ENCODE data around the gene YIPF2. TPM values are rescaled to one million over a fixed set of nuclear protein-coding genes. Genes with fewer than 3 reads are reported as not detected.

YIPF2 gene
- total and polyA plus RNA-seq, 2 donors, result 28.8 to 40.2 TPM

DNA sequence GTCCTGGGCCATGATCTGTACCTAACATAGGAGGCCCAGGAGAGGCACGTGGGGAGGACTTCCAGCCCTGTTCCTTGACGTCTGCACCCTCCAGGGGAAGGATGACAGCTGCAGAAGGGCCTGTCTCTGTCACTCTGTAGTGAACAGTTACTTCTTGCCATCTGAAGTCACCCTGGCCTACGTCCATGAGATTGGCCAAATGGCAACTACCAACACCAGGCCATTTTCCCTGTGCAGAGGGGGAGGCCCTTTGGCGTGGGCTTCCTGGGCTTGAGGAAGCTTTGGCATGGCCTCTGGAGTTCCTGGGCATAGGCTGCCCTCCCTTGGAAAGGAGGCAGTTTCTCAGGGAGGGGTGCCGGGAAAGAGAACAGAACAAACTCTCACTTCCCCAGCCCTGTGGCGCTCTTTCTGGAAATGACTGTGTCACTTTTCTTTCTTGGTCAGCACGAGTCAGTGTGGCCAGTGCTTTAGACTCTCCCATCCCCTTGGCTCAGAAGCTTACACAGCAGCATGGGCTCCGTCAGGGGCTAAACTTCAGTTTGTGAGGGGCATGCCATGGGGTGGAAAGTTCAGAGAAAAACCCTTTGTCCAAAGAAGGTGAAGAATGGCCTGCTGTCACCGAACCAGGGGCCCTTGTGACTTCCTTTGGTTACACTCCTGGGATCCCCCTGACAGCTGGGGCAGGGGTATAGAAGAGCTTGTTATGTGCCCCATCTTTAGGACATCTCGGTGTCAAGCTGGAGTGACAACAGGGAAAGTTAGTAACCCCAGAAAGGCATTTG is 51.8 kb downstream of the YIPF2 start:
- no peak overlapping the region for H3K27ac ChIP-seq (ENCODE audit: low read depth in 1 of 2, low read length in 1 of 2)
- H3K4me1 ChIP-seq (ENCODE audit: control insufficient read depth in 2 of 2, insufficient read depth in 2 of 2, low read length in 2 of 2), result peaks cover 5 to 32% of the 10 kb centered on the region in 2 donors
- peaks cover 0 to 4% of the 10 kb centered on the region in 2 donors for H3K36me3 ChIP-seq (ENCODE audit: control insufficient read depth in 2 of 2, insufficient read depth in 2 of 2, low read length in 1 of 2)
- no peak overlapping the region for H3K4me3 ChIP-seq (ENCODE audit: low read length in 2 of 2)
- 88% methylated on average over 10 of the region's 10 CpGs for WGBS
- no peak for DNase-seq (ENCODE audit: low read depth in 6 of 9, low spot score in 9 of 9)
- no peaks in the 10 kb centered on the region for H3K9me3 ChIP-seq (ENCODE audit: control insufficient read depth in 2 of 2, insufficient read depth in 1 of 2, low read length in 1 of 2)
- peaks cover 0 to 3% of the 10 kb centered on the region in 2 donors for H3K27me3 ChIP-seq (ENCODE audit: control insufficient read depth in 2 of 2, insufficient read depth in 1 of 2, low read length in 1 of 2)

GRCh38 chr19:10874024-10874423 is 54.4 kb downstream of the YIPF2 start:
- no peak overlapping the region for H3K4me3 ChIP-seq (ENCODE audit: low read length in 2 of 2)
- 100% methylated on average over 1 of the region's 1 CpG for WGBS

GRCh38 chr19:10872546-10873107 is 55.8 kb downstream of the YIPF2 start:
- H3K9me3 ChIP-seq (ENCODE audit: control insufficient read depth in 2 of 2, insufficient read depth in 1 of 2, low read length in 1 of 2), result no peaks in the 10 kb centered on the region
- 31% methylated on average over 16 of the region's 16 CpGs for WGBS
- DNase-seq (ENCODE audit: low read depth in 6 of 9, low spot score in 9 of 9), result peak in 1 of 9 donors; percentile 30

More at GRCh38 chr19:10874024-10874423, 54.4 kb downstream of the YIPF2 start:
- Histone ChIP-seq H3K27ac (ENCODE audit: low read depth in 1 of 2, low read length in 1 of 2) (no peak overlapping the region), H3K36me3 (ENCODE audit: control insufficient read depth in 2 of 2, insufficient read depth in 2 of 2, low read length in 1 of 2) (no peaks in the 10 kb centered on the region), H3K27me3 (ENCODE audit: control insufficient read depth in 2 of 2, insufficient read depth in 1 of 2, low read length in 1 of 2) (peaks cover 0 to 3% of the 10 kb centered on the region in 2 donors), H3K9me3 (ENCODE audit: control insufficient read depth in 2 of 2, insufficient read depth in 1 of 2, low read length in 1 of 2) (no peaks in the 10 kb centered on the region), H3K4me1 (ENCODE audit: control insufficient read depth in 2 of 2, insufficient read depth in 2 of 2, low read length in 2 of 2) (peaks cover 8 to 26% of the 10 kb centered on the region in 2 donors)
- DNase-seq (ENCODE audit: low read depth in 6 of 9, low spot score in 9 of 9), result no peak

More at GRCh38 chr19:10872546-10873107, 55.8 kb downstream of the YIPF2 start:
- peaks cover 0 to 3% of the 10 kb centered on the region in 2 donors for H3K27me3 ChIP-seq (ENCODE audit: control insufficient read depth in 2 of 2, insufficient read depth in 1 of 2, low read length in 1 of 2)
- H3K4me1 ChIP-seq (ENCODE audit: control insufficient read depth in 2 of 2, insufficient read depth in 2 of 2, low read length in 2 of 2), result peaks cover 8 to 17% of the 10 kb centered on the region in 2 donors
- no peaks in the 10 kb centered on the region for H3K36me3 ChIP-seq (ENCODE audit: control insufficient read depth in 2 of 2, insufficient read depth in 2 of 2, low read length in 1 of 2)
- H3K27ac ChIP-seq (ENCODE audit: low read depth in 1 of 2, low read length in 1 of 2), result peak overlapping the region; percentile 63 to 80
- H3K4me3 ChIP-seq (ENCODE audit: low read length in 2 of 2), result peak overlapping the region; percentile 61 to 83

Other genes with a start within 250 kb of the YIPF2 start
- gene QTRT1, start 227.2 kb downstream of the YIPF2 start, total RNA-seq, result 21.1 TPM
- 72.1 TPM for gene QTRT1, start 227.2 kb downstream of the YIPF2 start, polyA plus RNA-seq
- gene DNM2, start 210.6 kb downstream of the YIPF2 start, total RNA-seq, result 49.0 TPM
- gene DNM2, start 210.6 kb downstream of the YIPF2 start, polyA plus RNA-seq, result 102 TPM
- gene TMED1, start 92.4 kb downstream of the YIPF2 start, total RNA-seq, result 22.0 TPM
- gene TMED1, start 92.4 kb downstream of the YIPF2 start, polyA plus RNA-seq, result 19.4 TPM
- 7.1 TPM for gene C19orf38, start 80.2 kb downstream of the YIPF2 start, total RNA-seq
- 5.4 TPM for gene C19orf38, start 80.2 kb downstream of the YIPF2 start, polyA plus RNA-seq
- 7.0 TPM for gene CARM1, start 57.1 kb downstream of the YIPF2 start, total RNA-seq
- gene CARM1, start 57.1 kb downstream of the YIPF2 start, polyA plus RNA-seq, result 30.8 TPM
- gene TIMM29, start 172 bp upstream of the YIPF2 start, total RNA-seq, result 23.6 TPM
- gene TIMM29, start 172 bp upstream of the YIPF2 start, polyA plus RNA-seq, result 24.0 TPM
- gene SMARCA4, start 32.4 kb upstream of the YIPF2 start, total RNA-seq, result 76.6 TPM
- 88.0 TPM for gene SMARCA4, start 32.4 kb upstream of the YIPF2 start, polyA plus RNA-seq
- gene LDLR, start 160.8 kb upstream of the YIPF2 start, total RNA-seq, result 7.0 TPM
- gene LDLR, start 160.8 kb upstream of the YIPF2 start, polyA plus RNA-seq, result 7.5 TPM
- 46.1 TPM for gene SPC24, start 227.1 kb upstream of the YIPF2 start, total RNA-seq
- gene SPC24, start 227.1 kb upstream of the YIPF2 start, polyA plus RNA-seq, result 4.0 TPM